Activated T-helper 2 cell treated with anti-CD3 and anti-CD28 coated beads, Interferon-gamma antibody, Interleukin-2, Interleukin-4, amounts not matched to agents 10 μg/mL and 5 μg/mL and 100 μg/mL, durations not matched to agents 14 hours and 24 hours and 36 hours (primary cell): ENCODE measurements around the gene NUDT3. TPM values are rescaled to one million over a fixed set of nuclear protein-coding genes. Genes with fewer than 3 reads are reported as not detected.
"Not testable (repeated sequence)": the region's sequence is repeated elsewhere in the genome, so short reads cannot be mapped to it uniquely, and the experiment has no call there.

Experiments used
- DNase-seq: peaks from one replicate; pipeline ENCODE4 v3.0.0; 2021; ENCODE audit warnings: low spot score
- H3K27ac Mint-ChIP-seq: one replicate; pipeline ENCODE4 v1.8.0; 2021; ENCODE audit warnings: mixed read lengths
- H3K27me3 Mint-ChIP-seq: one replicate; pipeline ENCODE4 v1.8.0; 2021; ENCODE audit warnings: low read depth, mixed read lengths
- H3K36me3 Mint-ChIP-seq: one replicate; pipeline ENCODE4 v1.8.0; 2021; ENCODE audit warnings: low read depth, mixed read lengths
- H3K4me1 Mint-ChIP-seq: one replicate; pipeline ENCODE4 v1.8.0; 2021; ENCODE audit warnings: low read depth, mixed read lengths
- H3K4me3 Mint-ChIP-seq: one replicate; pipeline ENCODE4 v1.8.0; 2021; ENCODE audit warnings: low read depth, mild to moderate bottlenecking, moderate library complexity, mixed read lengths
- H3K9me3 Mint-ChIP-seq: one replicate; pipeline ENCODE4 v1.8.0; 2021; ENCODE audit warnings: mixed read lengths
- intact Hi-C: fragments of 100-400 bp; cut with micrococcal nuclease; formaldehyde crosslinking; loops from one replicate; pipeline ENCODE4 v1.15.1; 2023
- total RNA-seq: library from RNA; stranded (reverse); gene quantifications from 2 replicates; pipeline ENCODE4 v1.2.3, GENCODE V29; 2022

The NUDT3 gene
- total RNA-seq, 1 donor from 2014 or later, result 21.3 TPM

DNA sequence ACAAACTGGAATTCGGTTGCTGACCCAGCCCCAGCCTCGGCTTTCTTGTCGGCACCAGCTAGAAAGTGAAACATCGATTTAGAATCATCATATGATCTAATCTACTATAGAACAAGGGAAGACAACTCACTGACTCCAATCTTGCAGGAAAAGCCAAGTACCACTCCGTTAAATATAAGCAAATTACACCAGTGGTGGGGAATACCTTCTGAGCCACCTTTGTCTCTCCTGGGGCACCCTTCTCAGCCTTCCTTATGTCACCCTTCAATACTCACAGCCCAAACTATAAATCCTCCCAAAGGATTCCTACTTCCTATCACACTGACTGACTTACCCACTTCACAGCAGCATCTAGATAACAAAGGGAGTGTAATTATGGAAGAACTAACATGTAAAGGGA is 25.9 kb upstream of the NUDT3 start:
- no peaks in the 10 kb centered on the region for H3K9me3 Mint-ChIP-seq
- DNase-seq, result no peak
- H3K27ac Mint-ChIP-seq, result no peak overlapping the region
- H3K4me1 Mint-ChIP-seq, result peaks cover 26% of the 10 kb centered on the region
- H3K36me3 Mint-ChIP-seq, result peaks cover 77% of the 10 kb centered on the region
- H3K27me3 Mint-ChIP-seq, result no peaks in the 10 kb centered on the region
- H3K4me3 Mint-ChIP-seq, result no peak overlapping the region
- intact Hi-C loops, result loop anchor here (5.0 kb wide), 1 partner anchor 171 kb away; the partner anchor contains the start of gene SMIM29

DNA sequence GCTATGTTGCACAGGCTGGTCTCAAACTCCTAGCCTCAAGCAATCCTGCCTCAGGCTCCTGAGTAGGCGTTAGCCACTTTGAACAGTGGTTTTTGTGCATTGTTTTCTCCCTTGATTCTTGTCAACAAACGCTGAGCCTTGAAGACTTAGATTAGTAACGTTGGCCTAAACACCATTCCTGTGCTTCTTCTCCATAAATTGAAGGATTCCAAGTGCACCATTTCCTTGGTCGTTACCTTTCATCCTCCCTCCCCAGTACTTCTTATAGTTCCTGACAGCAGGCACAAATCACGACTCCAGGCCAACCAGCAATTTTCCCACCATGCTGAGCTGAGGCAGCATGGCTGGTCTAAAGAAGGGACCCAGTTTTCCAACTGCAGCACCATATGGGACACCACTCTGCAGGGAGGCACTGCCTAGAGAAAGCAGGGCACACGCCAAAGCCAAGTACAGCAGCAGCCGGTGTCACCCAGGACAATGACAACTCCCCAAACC is 24.5 kb upstream of the NUDT3 start:
- Mint-ChIP-seq H3K27ac (no peak overlapping the region), H3K36me3 (peaks cover 74% of the 10 kb centered on the region), H3K4me1 (peaks cover 20% of the 10 kb centered on the region), H3K4me3 (no peak overlapping the region), H3K9me3 (no peaks in the 10 kb centered on the region), H3K27me3 (no peaks in the 10 kb centered on the region)
- intact Hi-C loops, result loop anchor here (5.0 kb wide), 1 partner anchor 170 kb away; the partner anchor contains the start of gene SMIM29
- DNase-seq, result no peak

GRCh38 chr6:34414999-34415858 is 22.8 kb upstream of the NUDT3 start:
- Mint-ChIP-seq H3K27me3 (no peaks in the 10 kb centered on the region), H3K4me3 (no peak overlapping the region), H3K36me3 (peaks cover 68% of the 10 kb centered on the region), H3K4me1 (peaks cover 14% of the 10 kb centered on the region), H3K9me3 (no peaks in the 10 kb centered on the region), H3K27ac (peak overlapping the region; percentile 33)
- intact Hi-C loops, result loop anchor here (1.0 to 5.0 kb wide), 2 partner anchors 168 to 251 kb away; partner anchors contain the start of gene SMIM29
- peak; percentile 20 for DNase-seq

DNA sequence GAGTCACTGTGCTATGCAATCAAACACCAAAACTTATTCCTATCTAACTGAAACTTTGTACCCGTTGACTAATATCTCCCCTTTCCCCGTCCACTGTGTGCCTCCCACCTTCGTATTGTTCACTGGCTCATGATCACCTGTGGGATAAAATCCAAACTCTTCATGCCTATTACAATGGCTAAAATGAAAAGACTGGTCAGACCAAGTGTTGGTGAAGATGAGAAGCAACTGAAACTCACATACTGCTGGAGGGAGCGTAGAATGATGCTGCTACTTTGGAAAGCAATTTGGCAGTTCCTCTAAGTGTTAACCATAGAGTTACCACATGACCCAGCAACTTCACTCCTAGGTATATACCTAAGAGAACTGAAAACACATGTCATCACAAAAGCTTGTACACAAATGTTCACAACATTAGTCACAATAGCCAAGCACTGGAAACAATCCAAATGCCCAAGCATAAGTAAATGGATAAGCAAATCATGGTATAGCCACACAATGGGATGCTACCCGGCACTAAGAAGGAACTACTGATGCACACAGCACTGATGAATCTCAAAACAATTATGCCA is 20.3 kb upstream of the NUDT3 start:
- no peak overlapping the region for H3K4me3 Mint-ChIP-seq
- no peak overlapping the region for H3K27ac Mint-ChIP-seq
- H3K4me1 Mint-ChIP-seq, result peaks cover 10% of the 10 kb centered on the region
- intact Hi-C loops, result no loop called here
- no peaks in the 10 kb centered on the region for H3K27me3 Mint-ChIP-seq
- peaks cover 50% of the 10 kb centered on the region for H3K36me3 Mint-ChIP-seq
- H3K9me3 Mint-ChIP-seq, result no peaks in the 10 kb centered on the region
- no peak for DNase-seq

GRCh38 chr6:34412016-34412415 is 19.5 kb upstream of the NUDT3 start:
- no peak for DNase-seq
- Mint-ChIP-seq H3K36me3 (peaks cover 43% of the 10 kb centered on the region), H3K9me3 (no peaks in the 10 kb centered on the region), H3K27me3 (no peaks in the 10 kb centered on the region), H3K4me1 (peaks cover 7% of the 10 kb centered on the region), H3K4me3 (no peak overlapping the region), H3K27ac (no peak overlapping the region)
- intact Hi-C loops, result no loop called here

DNA sequence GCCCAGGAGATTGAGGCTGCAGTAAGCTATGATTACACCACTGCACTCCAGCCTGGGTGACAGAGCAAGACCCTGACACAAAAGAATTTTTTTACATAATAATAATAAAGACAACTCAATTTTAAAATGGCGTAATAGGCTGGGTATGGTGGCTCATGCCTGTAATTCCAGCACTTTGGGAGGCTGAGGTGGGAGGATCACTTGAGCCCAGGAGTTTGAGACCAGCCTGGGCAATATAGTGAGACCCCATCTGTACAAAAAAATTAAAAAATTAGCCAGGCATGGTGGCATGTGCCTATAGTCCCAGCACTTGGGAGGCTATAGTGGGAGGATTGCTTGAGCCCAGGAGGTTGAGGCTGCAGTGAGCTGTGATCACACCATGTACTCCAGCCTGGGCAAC is 15.4 kb upstream of the NUDT3 start:
- H3K4me1 Mint-ChIP-seq, H3K27ac Mint-ChIP-seq, H3K9me3 Mint-ChIP-seq, H3K27me3 Mint-ChIP-seq, intact Hi-C loops, DNase-seq, H3K4me3 Mint-ChIP-seq: not testable (repeated sequence)
- peaks cover 17% of the 10 kb centered on the region for H3K36me3 Mint-ChIP-seq

DNA sequence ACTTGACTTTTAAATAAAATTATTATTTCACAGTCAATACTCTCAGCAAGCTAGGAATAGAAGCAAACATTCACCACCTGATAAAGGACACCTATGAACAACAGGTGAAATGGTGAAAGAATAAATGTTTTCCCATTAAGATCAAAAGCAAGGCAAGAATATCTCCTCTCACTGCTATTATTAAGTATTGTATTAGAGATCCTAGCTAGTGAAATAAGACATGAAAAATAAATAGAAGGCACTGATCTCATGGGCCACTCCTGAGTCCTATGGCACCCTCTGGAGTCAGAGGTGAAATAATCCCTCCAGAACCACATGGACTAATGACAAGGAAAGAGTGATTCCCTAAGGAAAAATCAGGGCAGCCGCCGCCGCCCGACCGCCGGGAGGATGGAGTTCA is 4.0 kb upstream of the NUDT3 start:
- Mint-ChIP-seq H3K27ac (no peak overlapping the region), H3K4me3 (no peak overlapping the region), H3K27me3 (no peaks in the 10 kb centered on the region), H3K36me3 (peaks cover 3% of the 10 kb centered on the region), H3K4me1 (peaks cover 4% of the 10 kb centered on the region), H3K9me3 (peaks cover 10% of the 10 kb centered on the region)
- intact Hi-C loops, result no loop called here
- DNase-seq, result no peak

DNA sequence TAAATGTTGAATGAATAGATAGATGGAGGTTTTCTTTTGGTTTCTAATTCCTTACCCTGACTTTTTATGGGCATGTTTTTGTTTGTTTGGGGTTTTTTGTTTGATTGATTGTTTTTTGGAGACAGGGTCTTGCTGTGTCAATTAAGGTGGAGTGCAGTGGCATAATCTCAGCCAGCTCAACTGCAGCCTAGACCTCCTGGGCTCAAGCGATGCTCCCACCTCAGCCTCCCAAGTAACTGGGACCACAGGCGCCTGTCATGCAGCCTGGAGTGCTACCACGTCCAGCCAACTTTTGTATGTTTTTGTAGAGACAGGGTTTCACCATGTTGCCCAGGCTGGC is 1.5 kb upstream of the NUDT3 start:
- Mint-ChIP-seq H3K27me3 (no peaks in the 10 kb centered on the region), H3K4me1 (peaks cover 6% of the 10 kb centered on the region), H3K27ac (peak overlapping the region; percentile 21), H3K36me3 (peaks cover 7% of the 10 kb centered on the region), H3K4me3 (peak overlapping the region; percentile 67), H3K9me3 (peaks cover 10% of the 10 kb centered on the region)
- intact Hi-C loops, result loop anchor here (5.0 kb wide), 1 partner anchor 1117 kb away; the partner anchor contains the start of gene B3GALT4
- no peak for DNase-seq

- intact Hi-C loops, result loop anchor here (5.0 kb wide), 1 partner anchor 1116 kb away; the partner anchor contains the start of gene B3GALT4
- Mint-ChIP-seq H3K27me3 (no peaks in the 10 kb centered on the region), H3K36me3 (peaks cover 7% of the 10 kb centered on the region), H3K4me1 (peaks cover 6% of the 10 kb centered on the region), H3K4me3 (peak overlapping the region; percentile 86), H3K27ac (peak overlapping the region; percentile 68), H3K9me3 (peaks cover 10% of the 10 kb centered on the region)
- DNase-seq, result no peak
Observed at GRCh38 chr6:34393191-34393965, 909 bp upstream of the NUDT3 start.

- DNase-seq, result peak; percentile 46
- Mint-ChIP-seq H3K27ac (no peak overlapping the region), H3K4me3 (peak overlapping the region; percentile 55), H3K4me1 (peaks cover 6% of the 10 kb centered on the region), H3K27me3 (no peaks in the 10 kb centered on the region), H3K36me3 (peaks cover 7% of the 10 kb centered on the region), H3K9me3 (peaks cover 10% of the 10 kb centered on the region)
- intact Hi-C loops, result loop anchor here (1.0 to 5.0 kb wide), 3 partner anchors 34 to 1115 kb away; partner anchors contain the start of genes B3GALT4, RPS10 and SMIM29
Observed at GRCh38 chr6:34391786-34392496, 528 bp downstream of the NUDT3 start.

DNA sequence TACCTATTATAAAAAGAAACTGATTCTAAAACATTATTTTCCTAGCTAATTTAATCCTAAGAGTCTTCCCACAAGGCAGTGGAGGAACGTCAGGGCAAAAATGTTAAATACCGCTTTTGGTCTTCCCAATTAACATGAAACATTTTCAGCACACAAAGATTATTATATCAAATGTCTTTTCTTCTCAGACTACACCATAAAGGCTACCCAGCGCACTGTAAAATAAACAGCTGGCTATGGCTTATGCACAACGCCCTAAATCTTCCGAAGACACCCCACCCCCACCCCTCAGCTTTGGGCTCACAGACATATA is 1.0 kb downstream of the NUDT3 start:
- Mint-ChIP-seq H3K9me3 (peaks cover 7% of the 10 kb centered on the region), H3K4me1 (peaks cover 8% of the 10 kb centered on the region), H3K4me3 (no peak overlapping the region), H3K27ac (no peak overlapping the region), H3K36me3 (peaks cover 7% of the 10 kb centered on the region), H3K27me3 (no peaks in the 10 kb centered on the region)
- DNase-seq, result no peak
- intact Hi-C loops, result loop anchor here (5.0 kb wide), 1 partner anchor 1114 kb away; the partner anchor contains the start of gene B3GALT4
